ENCODE measurements around the gene KIF1A. TPM values are rescaled to one million over a fixed set of nuclear protein-coding genes. Genes with fewer than 3 reads are reported as not detected.
A peak's percentile ranks its signal among the peaks of the same experiment; 100 is the strongest.

The KIF1A gene
- total RNA-seq, 1 donor from 2014 or later, result not detected

- H3K4me3 Mint-ChIP-seq, result no peak overlapping the region
- intact Hi-C loops (cut with micrococcal nuclease), result loop anchor here (1.0 kb wide), 1 partner anchor 220 kb away; no protein-coding TSS in a partner anchor
- no peak for TF ChIP-seq CTCF (IDR thresholded peaks at IDR 0.05)
- no peaks in the 10 kb centered on the region for H3K9me3 Mint-ChIP-seq
- no peaks in the 10 kb centered on the region for H3K4me1 Mint-ChIP-seq
- DNase-seq, result no peak
- H3K27ac Mint-ChIP-seq, result no peak overlapping the region
- peaks cover 3% of the 10 kb centered on the region for H3K27me3 Mint-ChIP-seq
- H3K36me3 Mint-ChIP-seq (ENCODE audit: low read depth), result no peaks in the 10 kb centered on the region
- ATAC-seq (ENCODE audit: low read depth), result peak; percentile 28
- ChIA-PET CTCF (no interaction called here), POLR2A (no interaction called here)
These were observed 86.1 kb downstream of the KIF1A start for GRCh38 chr2:240733803-240734495.

- H3K4me1 Mint-ChIP-seq, result no peaks in the 10 kb centered on the region
- H3K36me3 Mint-ChIP-seq (ENCODE audit: low read depth), result no peaks in the 10 kb centered on the region
- DNase-seq (no peak), ATAC-seq (ENCODE audit: low read depth) (no peak)
- ChIA-PET POLR2A (no interaction called here), CTCF (interaction anchor here (1.0 kb wide), 1 partner anchor 218 kb away, joined by 4 read pairs; no protein-coding TSS in a partner anchor)
- no peaks in the 10 kb centered on the region for H3K9me3 Mint-ChIP-seq
- intact Hi-C loops (cut with micrococcal nuclease), result loop anchor here (1.0 kb wide), 1 partner anchor 219 kb away; no protein-coding TSS in a partner anchor
- no peak overlapping the region for H3K27ac Mint-ChIP-seq
- no peak for TF ChIP-seq CTCF (IDR thresholded peaks at IDR 0.05)
- H3K27me3 Mint-ChIP-seq, result peaks cover 3% of the 10 kb centered on the region
- no peak overlapping the region for H3K4me3 Mint-ChIP-seq
These were observed 87.0 kb downstream of the KIF1A start for GRCh38 chr2:240732911-240733622.

- CTCF ChIA-PET, result no interaction called here
- intact Hi-C loops (cut with micrococcal nuclease), result no loop called here
These were observed 87.8 kb downstream of the KIF1A start for GRCh38 chr2:240732184-240732583.

GRCh38 chr2:240731178-240731545 lies 88.9 kb downstream of the KIF1A start:
- intact Hi-C loops (cut with micrococcal nuclease), result no loop called here
- CTCF ChIA-PET, result no interaction called here
- Mint-ChIP-seq H3K4me1 (no peaks in the 10 kb centered on the region), H3K4me3 (no peak overlapping the region), H3K9me3 (no peaks in the 10 kb centered on the region), H3K27ac (no peak overlapping the region), H3K36me3 (ENCODE audit: low read depth) (no peaks in the 10 kb centered on the region), H3K27me3 (no peaks in the 10 kb centered on the region)
- POLR2A ChIA-PET, result no interaction called here
- no peak for TF ChIP-seq CTCF (IDR thresholded peaks at IDR 0.05)
- DNase-seq (no peak), ATAC-seq (ENCODE audit: low read depth) (no peak)

More at GRCh38 chr2:240732184-240732583, 87.8 kb downstream of the KIF1A start:
- H3K4me3 Mint-ChIP-seq, result no peak overlapping the region
- ATAC-seq (ENCODE audit: low read depth) (no peak), DNase-seq (no peak)
- H3K27me3 Mint-ChIP-seq, result peaks cover 3% of the 10 kb centered on the region
- no peaks in the 10 kb centered on the region for H3K4me1 Mint-ChIP-seq
- no peaks in the 10 kb centered on the region for H3K36me3 Mint-ChIP-seq (ENCODE audit: low read depth)
- H3K9me3 Mint-ChIP-seq, result no peaks in the 10 kb centered on the region
- H3K27ac Mint-ChIP-seq, result no peak overlapping the region
- POLR2A ChIA-PET, result no interaction called here
- TF ChIP-seq CTCF (IDR thresholded peaks at IDR 0.05), result no peak

DNA sequence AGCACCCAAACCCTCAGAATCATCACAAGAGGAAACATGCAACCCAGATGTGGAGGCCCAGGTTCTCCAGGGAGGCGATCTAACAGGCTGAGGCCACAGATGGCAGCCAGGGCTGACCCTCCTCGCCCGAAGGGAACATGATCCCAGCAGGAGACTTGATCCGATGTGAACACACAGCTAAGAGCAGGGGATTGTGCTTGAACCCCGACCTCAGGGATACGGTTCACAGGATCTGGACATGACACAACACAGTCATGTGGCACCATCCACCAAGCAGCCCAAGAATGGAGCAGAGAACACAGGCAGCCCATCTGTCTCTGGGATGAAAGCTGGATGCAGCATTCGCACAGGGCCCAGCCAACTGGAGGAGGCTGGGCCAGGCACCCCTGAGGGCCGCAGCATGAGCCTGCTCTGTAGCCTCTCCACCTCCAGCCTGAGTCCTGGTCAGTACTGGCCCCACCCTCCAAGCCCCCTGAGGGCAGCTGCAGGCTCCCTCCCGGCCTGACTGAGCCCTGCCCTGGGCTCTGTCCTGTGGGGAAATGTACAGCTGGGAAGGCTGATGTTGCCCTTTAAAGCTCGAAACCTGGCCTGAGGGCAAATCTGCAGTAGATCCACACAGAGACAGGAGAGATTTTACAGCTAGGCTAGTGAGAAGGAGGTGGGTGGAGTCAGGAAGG lies 89.4 kb downstream of the KIF1A start:
- Mint-ChIP-seq H3K4me1 (no peaks in the 10 kb centered on the region), H3K27me3 (no peaks in the 10 kb centered on the region), H3K36me3 (ENCODE audit: low read depth) (no peaks in the 10 kb centered on the region), H3K9me3 (no peaks in the 10 kb centered on the region), H3K4me3 (no peak overlapping the region), H3K27ac (no peak overlapping the region)
- intact Hi-C loops (cut with micrococcal nuclease), result no loop called here
- ChIA-PET CTCF (no interaction called here), POLR2A (no interaction called here)
- ATAC-seq (ENCODE audit: low read depth) (no peak), DNase-seq (no peak)
- no peak for TF ChIP-seq CTCF (IDR thresholded peaks at IDR 0.05)
